ENCODE data around the gene ZNF462. TPM values are rescaled to one million over a fixed set of nuclear protein-coding genes. Genes with fewer than 3 reads are reported as not detected.
A peak's percentile ranks its signal among the peaks of the same experiment; 100 is the strongest.

The ZNF462 gene
- total and polyA plus RNA-seq, 2 experiments from 2014 or later = 40.0 to 101 TPM

DNA sequence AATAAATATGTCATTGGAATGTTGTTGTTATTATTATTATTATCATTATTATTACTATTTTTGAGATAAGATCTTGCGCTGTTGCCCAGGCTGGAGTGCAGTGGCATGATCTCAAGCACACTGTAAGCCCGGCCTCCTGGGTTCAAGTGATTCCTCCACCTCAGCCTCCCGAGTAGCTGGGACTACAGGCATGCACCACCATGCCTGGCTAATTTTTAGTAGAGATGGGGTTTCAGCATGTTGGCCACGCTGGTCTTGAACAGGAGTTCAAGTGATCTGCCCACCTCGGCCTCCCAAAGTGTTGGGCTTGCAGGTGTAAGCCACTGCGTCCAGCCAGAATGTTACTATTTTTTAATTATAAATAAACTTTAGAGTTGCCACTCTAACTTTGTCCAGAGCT is 14.4 kb downstream of the ZNF462 start (continued):
- no peak for TF ChIP-seq ZNF114 (CRISPR knock-in tag; IDR thresholded peaks at IDR 0.05)

DNA sequence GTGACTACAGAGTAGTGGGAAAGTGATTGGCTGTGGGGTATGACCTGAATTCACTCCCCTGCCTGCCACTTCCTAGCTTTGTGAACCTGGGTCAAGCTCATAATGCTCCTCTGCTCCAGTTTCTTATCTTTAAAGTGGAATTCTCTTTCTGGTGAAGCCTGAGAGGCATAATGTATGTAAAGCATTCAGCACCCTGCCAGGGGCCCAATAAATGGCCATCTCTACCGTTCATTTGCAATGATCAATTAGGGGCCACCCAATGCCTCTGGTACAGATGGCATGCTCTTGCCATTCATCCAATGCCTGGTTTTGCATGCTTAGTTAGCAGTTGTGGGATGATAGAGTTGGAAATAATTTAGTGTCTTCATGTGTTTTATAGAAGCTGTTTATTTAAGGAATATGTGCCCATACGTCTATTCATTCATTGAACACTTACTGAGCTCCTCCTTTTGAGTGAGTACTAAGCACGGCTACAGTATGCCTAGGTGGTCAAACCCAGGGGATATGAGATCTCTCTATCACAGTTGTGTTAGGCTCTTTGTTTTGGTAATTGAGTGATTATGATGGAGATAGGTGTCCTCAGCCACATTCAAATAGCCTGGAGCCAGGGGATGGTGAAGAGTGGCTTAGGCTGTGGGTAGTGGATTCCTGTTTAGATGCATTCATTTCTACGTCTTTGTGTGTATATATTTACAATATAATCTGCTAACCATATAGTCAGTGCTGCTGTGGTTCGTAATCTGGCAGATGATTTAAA is 15.3 kb downstream of the ZNF462 start:
- H3K9me2 ChIP-seq (ENCODE audit: insufficient read depth) = no peaks in the 10 kb centered on the region
- Mint-ChIP-seq H3K4me1 (peaks cover 94% of the 10 kb centered on the region), H3K27ac (peak overlapping the region; percentile 90)

More for the DNA sequence above, 15.3 kb downstream of the ZNF462 start:
- Histone ChIP-seq H3K79me2 (replicated peaks; ENCODE audit: insufficient read depth) (peaks cover 98% of the 10 kb centered on the region), H3K27me3 (ENCODE audit: insufficient read depth) (no peaks in the 10 kb centered on the region), H2AFZ (no peak overlapping the region), H4K20me1 (replicated peaks; ENCODE audit: insufficient read depth) (peaks cover 24% of the 10 kb centered on the region), H3K4me2 (peak overlapping the region; percentile 67), H3K27ac (ENCODE audit: low read depth) (peak overlapping the region; percentile 84), H3K36me3 (ENCODE audit: insufficient read depth) (no peaks in the 10 kb centered on the region), H3K4me1 (ENCODE audit: insufficient read depth) (peaks cover 87% of the 10 kb centered on the region), H3F3A (replicated peaks; ENCODE audit: low read depth) (no peaks in the 10 kb centered on the region), H3K4me3 (peak overlapping the region; percentile 40)
- Mint-ChIP-seq H3K4me3 (peak overlapping the region; percentile 62), H3K9me3 (no peaks in the 10 kb centered on the region), H3K36me3 (ENCODE audit: low read depth) (peaks cover 24% of the 10 kb centered on the region; the same call in 2 of the 3 replicates), H3K27me3 (ENCODE audit: insufficient read depth, low read depth, poor library complexity) (peaks cover 8% of the 10 kb centered on the region)
- TF ChIP-seq CREB1 (CRISPR knock-in tag; IDR thresholded peaks at IDR 0.05; ENCODE audit: low read depth) (no peak), STAT1 (IDR thresholded peaks at IDR 0.05; ENCODE audit: unreplicated experiment) (no peak), JUNB (IDR thresholded peaks at IDR 0.05; ENCODE audit: unreplicated experiment) (no peak), NANOG (IDR thresholded peaks at IDR 0.05; ENCODE audit: borderline replicate concordance) (peak; percentile 73), EZH2 (IDR thresholded peaks at IDR 0.05; ENCODE audit: low read depth, unreplicated experiment) (no peak)
- TF ChIP-seq, protein P1, sequence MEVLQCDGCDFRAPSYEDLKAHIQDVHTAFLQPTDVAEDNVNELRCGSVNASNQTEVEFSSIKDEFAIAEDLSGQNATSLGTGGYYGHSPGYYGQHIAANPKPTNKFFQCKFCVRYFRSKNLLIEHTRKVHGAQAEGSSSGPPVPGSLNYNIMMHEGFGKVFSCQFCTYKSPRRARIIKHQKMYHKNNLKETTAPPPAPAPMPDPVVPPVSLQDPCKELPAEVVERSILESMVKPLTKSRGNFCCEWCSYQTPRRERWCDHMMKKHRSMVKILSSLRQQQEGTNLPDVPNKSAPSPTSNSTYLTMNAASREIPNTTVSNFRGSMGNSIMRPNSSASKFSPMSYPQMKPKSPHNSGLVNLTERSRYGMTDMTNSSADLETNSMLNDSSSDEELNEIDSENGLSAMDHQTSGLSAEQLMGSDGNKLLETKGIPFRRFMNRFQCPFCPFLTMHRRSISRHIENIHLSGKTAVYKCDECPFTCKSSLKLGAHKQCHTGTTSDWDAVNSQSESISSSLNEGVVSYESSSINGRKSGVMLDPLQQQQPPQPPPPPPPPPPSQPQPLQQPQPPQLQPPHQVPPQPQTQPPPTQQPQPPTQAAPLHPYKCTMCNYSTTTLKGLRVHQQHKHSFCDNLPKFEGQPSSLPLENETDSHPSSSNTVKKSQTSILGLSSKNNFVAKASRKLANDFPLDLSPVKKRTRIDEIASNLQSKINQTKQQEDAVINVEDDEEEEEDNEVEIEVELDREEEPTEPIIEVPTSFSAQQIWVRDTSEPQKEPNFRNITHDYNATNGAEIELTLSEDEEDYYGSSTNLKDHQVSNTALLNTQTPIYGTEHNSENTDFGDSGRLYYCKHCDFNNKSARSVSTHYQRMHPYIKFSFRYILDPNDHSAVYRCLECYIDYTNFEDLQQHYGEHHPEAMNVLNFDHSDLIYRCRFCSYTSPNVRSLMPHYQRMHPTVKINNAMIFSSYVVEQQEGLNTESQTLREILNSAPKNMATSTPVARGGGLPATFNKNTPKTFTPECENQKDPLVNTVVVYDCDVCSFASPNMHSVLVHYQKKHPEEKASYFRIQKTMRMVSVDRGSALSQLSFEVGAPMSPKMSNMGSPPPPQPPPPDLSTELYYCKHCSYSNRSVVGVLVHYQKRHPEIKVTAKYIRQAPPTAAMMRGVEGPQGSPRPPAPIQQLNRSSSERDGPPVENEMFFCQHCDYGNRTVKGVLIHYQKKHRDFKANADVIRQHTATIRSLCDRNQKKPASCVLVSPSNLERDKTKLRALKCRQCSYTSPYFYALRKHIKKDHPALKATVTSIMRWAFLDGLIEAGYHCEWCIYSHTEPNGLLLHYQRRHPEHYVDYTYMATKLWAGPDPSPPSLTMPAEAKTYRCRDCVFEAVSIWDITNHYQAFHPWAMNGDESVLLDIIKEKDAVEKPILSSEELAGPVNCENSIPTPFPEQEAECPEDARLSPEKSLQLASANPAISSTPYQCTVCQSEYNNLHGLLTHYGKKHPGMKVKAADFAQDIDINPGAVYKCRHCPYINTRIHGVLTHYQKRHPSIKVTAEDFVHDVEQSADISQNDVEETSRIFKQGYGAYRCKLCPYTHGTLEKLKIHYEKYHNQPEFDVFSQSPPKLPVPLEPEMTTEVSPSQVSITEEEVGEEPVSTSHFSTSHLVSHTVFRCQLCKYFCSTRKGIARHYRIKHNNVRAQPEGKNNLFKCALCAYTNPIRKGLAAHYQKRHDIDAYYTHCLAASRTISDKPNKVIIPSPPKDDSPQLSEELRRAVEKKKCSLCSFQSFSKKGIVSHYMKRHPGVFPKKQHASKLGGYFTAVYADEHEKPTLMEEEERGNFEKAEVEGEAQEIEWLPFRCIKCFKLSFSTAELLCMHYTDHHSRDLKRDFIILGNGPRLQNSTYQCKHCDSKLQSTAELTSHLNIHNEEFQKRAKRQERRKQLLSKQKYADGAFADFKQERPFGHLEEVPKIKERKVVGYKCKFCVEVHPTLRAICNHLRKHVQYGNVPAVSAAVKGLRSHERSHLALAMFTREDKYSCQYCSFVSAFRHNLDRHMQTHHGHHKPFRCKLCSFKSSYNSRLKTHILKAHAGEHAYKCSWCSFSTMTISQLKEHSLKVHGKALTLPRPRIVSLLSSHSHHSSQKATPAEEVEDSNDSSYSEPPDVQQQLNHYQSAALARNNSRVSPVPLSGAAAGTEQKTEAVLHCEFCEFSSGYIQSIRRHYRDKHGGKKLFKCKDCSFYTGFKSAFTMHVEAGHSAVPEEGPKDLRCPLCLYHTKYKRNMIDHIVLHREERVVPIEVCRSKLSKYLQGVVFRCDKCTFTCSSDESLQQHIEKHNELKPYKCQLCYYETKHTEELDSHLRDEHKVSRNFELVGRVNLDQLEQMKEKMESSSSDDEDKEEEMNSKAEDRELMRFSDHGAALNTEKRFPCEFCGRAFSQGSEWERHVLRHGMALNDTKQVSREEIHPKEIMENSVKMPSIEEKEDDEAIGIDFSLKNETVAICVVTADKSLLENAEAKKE (CRISPR knock-in tag; IDR thresholded peaks at IDR 0.05) = peak; percentile 61; the same call in 1 of the 2 replicates
- peak; percentile 95 for ATAC-seq
- peak; percentile 87 for DNase-seq (ENCODE audit: low spot score)
